Thoracic aorta (tissue), 2 donors: ENCODE data around the gene GLOD5. TPM values are rescaled to one million over a fixed set of nuclear protein-coding genes. Genes with fewer than 3 reads are reported as not detected.
A peak's percentile ranks its signal among the peaks of the same experiment; 100 is the strongest.

Experiments used
- ATAC-seq: fragments of 150-250 bp; one replicate; pipeline ENCODE4 v1.8.0; 2017; ENCODE audit warnings: low read depth; ENCODE audit not compliant: insufficient number of reproducible peaks, low FRiP score
- DNase-seq: peaks from one replicate; pipeline ENCODE4 v3.0.0-alpha.2; 2020; ENCODE audit warnings: low spot score
- H3K27ac ChIP-seq, 2 donors: fragments of 200-600 bp; sonication (generic); 1 replicate in 1 of 2; 2 replicates in 1 of 2; pipeline ENCODE4 v1.5.1; 2016; ENCODE audit warnings: mild to moderate bottlenecking in 2 of 2, moderate library complexity in 2 of 2
- H3K27me3 ChIP-seq: fragments of 200-600 bp; sonication (generic); replicated peaks from 2 replicates; pipeline ENCODE4 v1.6.0; 2016; ENCODE audit warnings: mild to moderate bottlenecking; ENCODE audit not compliant: insufficient read depth
- H3K36me3 ChIP-seq: fragments of 200-600 bp; sonication (generic); one replicate; pipeline ENCODE4 v1.5.1; 2016
- H3K4me1 ChIP-seq, 2 donors: fragments of 200-600 bp; sonication (generic); 1 replicate in 1 of 2; 2 replicates in 1 of 2; pipeline versions ENCODE4 v1.5.1 to v1.6.0; 2016; ENCODE audit warnings: low read depth in 2 of 2, mild to moderate bottlenecking in 1 of 2; ENCODE audit not compliant: control insufficient read depth in 1 of 2
- H3K4me3 ChIP-seq: fragments of 200-600 bp; sonication (generic); 2 replicates; pipeline ENCODE4 v1.5.1; 2016; ENCODE audit warnings: mild to moderate bottlenecking
- H3K9me3 ChIP-seq: fragments of 200-600 bp; sonication (generic); 2 replicates; pipeline ENCODE4 v1.5.1; 2016
- total RNA-seq, 2 donors: library from RNA; depleted of rRNA; stranded (reverse); fragments of >200 nt; gene quantifications; one replicate each; pipeline versions ENCODE4 v1.1.0 to v1.2.3, GENCODE V29; 2016
- TF ChIP-seq, protein P1 (sequence below): fragments of 200-600 bp; sonication (generic); IDR thresholded peaks from one replicate; pipeline ENCODE4 v1.5.1; 2019; ENCODE audit warnings: antibody characterized with exemption

The GLOD5 gene
- total RNA-seq, 2 donors from 2014 or later, result not detected

DNA sequence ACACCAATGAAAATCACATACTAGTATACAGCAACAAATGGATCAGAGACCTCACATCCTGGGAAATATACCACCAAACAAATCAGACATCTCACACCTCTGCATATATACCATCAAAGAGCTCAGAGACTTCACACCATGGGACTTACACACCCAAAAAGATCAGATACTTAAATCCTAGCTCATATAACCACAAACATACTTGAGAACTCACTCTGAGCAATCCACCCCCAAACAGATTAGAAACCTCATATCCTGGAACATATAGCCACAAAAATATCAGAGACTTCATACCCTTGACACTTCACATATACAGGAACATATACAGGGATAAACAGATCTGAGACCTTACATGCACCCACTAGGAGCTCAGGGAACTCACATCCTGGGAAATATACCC lies 32.9 kb upstream of the GLOD5 start:
- H3K36me3 ChIP-seq, result no peaks in the 10 kb centered on the region
- no peaks in the 10 kb centered on the region for H3K9me3 ChIP-seq
- TF ChIP-seq, protein P1, sequence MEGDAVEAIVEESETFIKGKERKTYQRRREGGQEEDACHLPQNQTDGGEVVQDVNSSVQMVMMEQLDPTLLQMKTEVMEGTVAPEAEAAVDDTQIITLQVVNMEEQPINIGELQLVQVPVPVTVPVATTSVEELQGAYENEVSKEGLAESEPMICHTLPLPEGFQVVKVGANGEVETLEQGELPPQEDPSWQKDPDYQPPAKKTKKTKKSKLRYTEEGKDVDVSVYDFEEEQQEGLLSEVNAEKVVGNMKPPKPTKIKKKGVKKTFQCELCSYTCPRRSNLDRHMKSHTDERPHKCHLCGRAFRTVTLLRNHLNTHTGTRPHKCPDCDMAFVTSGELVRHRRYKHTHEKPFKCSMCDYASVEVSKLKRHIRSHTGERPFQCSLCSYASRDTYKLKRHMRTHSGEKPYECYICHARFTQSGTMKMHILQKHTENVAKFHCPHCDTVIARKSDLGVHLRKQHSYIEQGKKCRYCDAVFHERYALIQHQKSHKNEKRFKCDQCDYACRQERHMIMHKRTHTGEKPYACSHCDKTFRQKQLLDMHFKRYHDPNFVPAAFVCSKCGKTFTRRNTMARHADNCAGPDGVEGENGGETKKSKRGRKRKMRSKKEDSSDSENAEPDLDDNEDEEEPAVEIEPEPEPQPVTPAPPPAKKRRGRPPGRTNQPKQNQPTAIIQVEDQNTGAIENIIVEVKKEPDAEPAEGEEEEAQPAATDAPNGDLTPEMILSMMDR, result no peak
- no peak overlapping the region for H3K4me3 ChIP-seq
- no peak for ATAC-seq
- no peaks in the 10 kb centered on the region for H3K4me1 ChIP-seq
- H3K27ac ChIP-seq, result no peak overlapping the region
- no peaks in the 10 kb centered on the region for H3K27me3 ChIP-seq
- DNase-seq, result no peak

DNA sequence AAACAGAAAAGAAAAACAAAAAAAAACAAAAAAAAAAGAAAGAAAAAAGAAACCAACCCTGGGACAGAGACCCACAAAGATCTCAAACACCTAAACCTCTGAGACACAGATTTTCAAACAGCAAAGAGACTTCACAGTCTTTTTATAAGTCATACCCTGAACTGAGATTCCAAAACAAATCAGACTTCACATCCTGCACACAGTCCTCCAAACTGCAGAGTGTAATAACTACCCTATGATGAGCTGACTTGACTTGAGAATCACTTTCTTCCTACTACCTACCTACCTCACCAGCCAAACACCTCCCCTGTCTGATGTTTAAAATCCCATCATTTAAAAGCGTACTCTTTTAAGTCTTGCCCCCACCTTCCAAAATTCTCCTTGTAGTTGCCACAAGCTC lies 25.2 kb upstream of the GLOD5 start:
- no peak for DNase-seq
- Histone ChIP-seq H3K4me3 (no peak overlapping the region), H3K36me3 (no peaks in the 10 kb centered on the region)

DNA sequence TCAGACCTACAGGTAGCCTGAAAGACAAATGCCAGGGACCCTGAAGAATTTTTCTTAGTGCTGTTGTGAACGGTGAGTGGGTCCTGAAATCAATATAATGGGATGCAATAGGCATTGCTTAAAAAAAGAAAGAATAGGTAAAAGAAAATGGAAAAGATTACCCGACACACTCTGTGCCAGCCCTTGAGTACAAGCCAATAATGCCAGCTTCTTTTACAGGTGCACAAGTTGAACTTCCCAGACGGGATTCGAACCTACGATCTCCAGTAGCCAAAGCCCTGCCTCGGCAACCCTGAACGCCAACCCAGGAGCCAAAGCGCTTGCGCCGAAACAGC lies 24.7 kb upstream of the GLOD5 start:
- Histone ChIP-seq H3K27me3 (no peaks in the 10 kb centered on the region), H3K4me3 (peak overlapping the region; percentile 82), H3K4me1 (peaks cover 0 to 5% of the 10 kb centered on the region in 2 donors), H3K36me3 (no peaks in the 10 kb centered on the region), H3K27ac (no peak overlapping the region), H3K9me3 (no peaks in the 10 kb centered on the region)
- ATAC-seq, result no peak
- DNase-seq, result no peak
- TF ChIP-seq, protein P1, result no peak

More for the DNA sequence above, 25.2 kb upstream of the GLOD5 start:
- no peak overlapping the region for H3K27ac ChIP-seq
- no peaks in the 10 kb centered on the region for H3K9me3 ChIP-seq
- peaks cover 0 to 5% of the 10 kb centered on the region in 2 donors for H3K4me1 ChIP-seq
- H3K27me3 ChIP-seq, result no peaks in the 10 kb centered on the region
- ATAC-seq, result no peak
- TF ChIP-seq, protein P1, result no peak

DNA sequence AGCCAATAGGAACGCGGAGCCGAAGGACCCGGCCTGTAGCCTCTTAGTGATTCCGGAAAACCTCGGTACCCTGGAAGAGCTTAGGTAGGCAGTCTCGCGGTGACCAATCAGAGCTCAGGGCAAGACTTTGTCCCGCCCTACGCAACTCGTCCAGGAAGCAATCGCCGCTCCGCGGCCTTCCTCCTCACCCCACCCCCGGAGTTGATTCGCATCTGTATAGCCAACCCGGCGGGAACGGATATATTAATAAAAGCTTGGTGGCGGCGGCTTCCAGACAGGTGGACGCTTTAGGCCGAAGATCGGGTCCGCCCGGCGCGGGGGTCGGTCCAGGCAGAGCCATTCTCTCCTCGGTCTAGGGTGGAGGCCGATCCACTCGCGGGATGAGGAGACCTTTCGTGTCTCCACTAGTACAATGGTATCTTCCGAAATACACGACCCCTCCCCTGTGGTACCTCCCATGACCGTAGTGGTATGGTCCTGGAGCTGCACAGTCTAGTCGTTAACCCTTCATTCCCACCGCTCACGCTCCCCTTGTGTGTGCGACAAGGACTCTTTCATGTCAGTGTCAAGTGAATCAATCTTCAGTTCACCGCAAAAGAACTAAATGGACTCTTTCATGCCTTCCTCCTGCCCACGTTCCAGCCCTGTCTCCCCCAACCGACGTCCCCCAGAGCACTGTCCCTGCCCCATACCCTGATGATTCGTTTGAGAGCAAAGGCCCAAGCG lies 24.2 kb upstream of the GLOD5 start:
- no peaks in the 10 kb centered on the region for H3K9me3 ChIP-seq
- H3K27ac ChIP-seq, result peak overlapping the region; percentile 92 to 96
- no peaks in the 10 kb centered on the region for H3K36me3 ChIP-seq
- TF ChIP-seq, protein P1, result no peak
- H3K4me3 ChIP-seq, result peak overlapping the region; percentile 82
- peaks cover 0 to 5% of the 10 kb centered on the region in 2 donors for H3K4me1 ChIP-seq
- peak; percentile 97 for ATAC-seq
- peak; percentile 59 for DNase-seq
- no peaks in the 10 kb centered on the region for H3K27me3 ChIP-seq

DNA sequence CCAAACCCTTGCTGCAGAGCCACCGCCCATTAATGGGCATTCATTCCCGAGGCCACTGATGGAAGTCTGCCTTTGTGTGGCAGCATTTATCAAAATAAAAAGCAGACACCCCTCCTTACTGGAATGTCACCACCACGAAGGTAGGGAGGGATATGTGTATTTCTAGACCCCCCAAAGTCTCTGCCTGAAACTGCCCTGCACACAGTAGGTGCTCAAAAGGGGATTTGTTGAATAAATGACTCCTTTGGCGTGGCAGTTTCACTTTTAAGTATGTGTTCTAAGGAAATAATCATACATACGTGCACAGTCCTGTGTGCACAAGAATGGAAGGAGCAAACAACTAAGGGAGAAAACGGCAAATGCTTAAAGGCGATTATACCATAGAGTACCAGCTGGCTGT lies 23.6 kb upstream of the GLOD5 start:
- TF ChIP-seq, protein P1, result no peak
- H3K36me3 ChIP-seq, result no peaks in the 10 kb centered on the region
- H3K4me1 ChIP-seq, result peaks cover 0 to 5% of the 10 kb centered on the region in 2 donors
- peak overlapping the region; percentile 82 for H3K4me3 ChIP-seq
- H3K27ac ChIP-seq, result peak overlapping the region; percentile 92 to 96
- no peaks in the 10 kb centered on the region for H3K27me3 ChIP-seq
- DNase-seq (no peak), ATAC-seq (no peak)
- no peaks in the 10 kb centered on the region for H3K9me3 ChIP-seq
